GM12878 (cell line): ENCODE results near the gene SOX6. TPM values are rescaled to one million over a fixed set of nuclear protein-coding genes. Genes with fewer than 3 reads are reported as not detected.

ENCODE experiments used
- ATAC-seq: fragments of 200-7000 bp; cut with Tn5 transposase; 3 replicates; pipeline ENCODE4 v1.9.1; 2020; ENCODE audit warnings: mild to moderate bottlenecking, moderate library complexity
- BruUV-seq: library from RNA; stranded (reverse); fragments of 400-500 nt; replicated peaks from 2 replicates; lab custom pipeline; 2021; lab: Mats Ljungman, UMichigan
- CTCF ChIA-PET: fragments of 300-600 bp; sonication (Branson Sonifier 250); formaldehyde crosslinking; extraction: SDS; loops from one replicate; lab custom pipeline; 2021; ENCODE audit warnings: inconsistent platforms; lab: Yijun Ruan, JAX
- POLR2A ChIA-PET: fragments of 350-600 bp; formaldehyde crosslinking; extraction: SDS; loops from one replicate; lab custom pipeline; 2021; ENCODE audit warnings: inconsistent platforms; lab: Charles Lee
- RAD21 ChIA-PET: fragments of 300-600 bp; sonication (Branson Sonifier 250); formaldehyde crosslinking; loops from one replicate; lab custom pipeline; 2023; ENCODE audit warnings: antibody characterized with exemption; ENCODE audit not compliant: unreplicated experiment; lab: Charles Lee
- SMC1A ChIA-PET: fragments of 300-600 bp; sonication (Branson Sonifier 250); formaldehyde crosslinking; loops from one replicate; lab custom pipeline; 2023; ENCODE audit not compliant: unreplicated experiment, uncharacterized antibody; lab: Charles Lee
- DNase-seq: peaks from one replicate; pipeline ENCODE4 v3.0.0-alpha.2; 2011; ENCODE audit warnings: low read depth, low spot score
- FAIRE-seq: peaks from 3 replicates; lab custom pipeline; 2011; peaks lifted over from hg19 to GRCh38; lab: Jason Lieb, UNC
- H2AFZ ChIP-seq: 2 replicates; pipeline ENCODE4 v1.6.0; 2011; ENCODE audit warnings: low read depth, low read length, control low read depth; ENCODE audit not compliant: control insufficient read depth
- H3K27ac ChIP-seq: 2 replicates; pipeline ENCODE4 v1.5.1; 2011; ENCODE audit warnings: control low read depth; ENCODE audit not compliant: control insufficient read depth, insufficient read depth
- H3K27me3 ChIP-seq, 2 experiments: replicated peaks in 1 of 2; 2 replicates each; pipeline versions ENCODE4 v1.6.0 to v1.6.1; 2011; ENCODE audit warnings: low read length in 1 of 2; ENCODE audit not compliant: control insufficient read depth in 2 of 2, insufficient read depth in 2 of 2
- H3K36me3 ChIP-seq, 2 experiments: 2 replicates each; pipeline ENCODE4 v1.5.1; 2011; ENCODE audit warnings: low read length in 1 of 2; ENCODE audit not compliant: control insufficient read depth in 2 of 2, insufficient read depth in 2 of 2
- H3K4me1 ChIP-seq: 2 replicates; pipeline ENCODE4 v1.6.1; 2011; ENCODE audit warnings: mild to moderate bottlenecking, low read length, moderate library complexity, mixed read lengths; ENCODE audit not compliant: control insufficient read depth, insufficient read depth
- H3K4me2 ChIP-seq: 2 replicates; pipeline ENCODE4 v1.6.0; 2011; ENCODE audit warnings: control low read depth; ENCODE audit not compliant: control insufficient read depth, insufficient read depth
- H3K4me3 ChIP-seq: fragments of 200-600 bp; sonication (generic); 2 replicates; pipeline ENCODE4 v1.5.1; 2016
- H3K79me2 ChIP-seq: 2 replicates; pipeline ENCODE4 v1.6.0; 2011; ENCODE audit warnings: low read length; ENCODE audit not compliant: control insufficient read depth, insufficient read depth
- H3K9ac ChIP-seq: 2 replicates; pipeline ENCODE4 v1.8.0; 2011; ENCODE audit warnings: low read length, control low read depth, mixed read lengths; ENCODE audit not compliant: control insufficient read depth, insufficient read depth
- H3K9me3 ChIP-seq: replicated peaks from 3 replicates; pipeline ENCODE4 v1.5.1; 2011; ENCODE audit warnings: mild to moderate bottlenecking, low read length; ENCODE audit not compliant: control insufficient read depth, insufficient read depth
- H4K20me1 ChIP-seq: 2 replicates; pipeline ENCODE4 v1.6.0; 2011; ENCODE audit not compliant: control insufficient read depth, insufficient read depth
- ATF3 ChIP-seq: IDR thresholded peaks from 2 replicates; pipeline ENCODE4 v1.6.1; 2011; ENCODE audit warnings: low read depth, mild to moderate bottlenecking, low read length, moderate library complexity, borderline replicate concordance; ENCODE audit errors: extremely low read depth
- ATF7 ChIP-seq: fragments of 450-650 bp; IDR thresholded peaks from 2 replicates; pipeline ENCODE4 v1.6.1; 2016; ENCODE audit warnings: low read depth, mild to moderate bottlenecking
- RUNX3 ChIP-seq: IDR thresholded peaks from 2 replicates; pipeline ENCODE4 v1.6.1; 2012; ENCODE audit warnings: low read length, inconsistent platforms
- YY1 ChIP-seq: IDR thresholded peaks from 2 replicates; pipeline ENCODE4 v1.6.1; 2011; ENCODE audit warnings: low read depth, mild to moderate bottlenecking, low read length
- WGBS: methylation state at CpG from one replicate; pipeline ENCODE4 v1.1.6; 2016; ENCODE audit warnings: low lambda C conversion rate; ENCODE audit not compliant: insufficient replicate concordance, insufficient coverage; ENCODE audit errors: missing lambda C conversion rate; 5-methylcytosine and 5-hydroxymethylcytosine counted together
- in situ Hi-C: fragments of 300-500 bp; cut with MboI; formaldehyde crosslinking; loops from 9 replicates; pipeline ENCODE4 v1.14.3; 2018; ENCODE audit warnings: mixed read lengths
- intact Hi-C: fragments of 100-400 bp; cut with micrococcal nuclease; formaldehyde crosslinking; loops from one replicate; pipeline ENCODE4 v1.14.2; 2022; ENCODE audit not compliant: unreplicated experiment
- polyA plus RNA-seq, 11 experiments: library from polyadenylated mRNA; depleted of rRNA in 4 of 11; unstranded in 6 of 11; stranded (reverse) in 5 of 11; fragments of >200 nt; fragmentation: Nextera tagmentation in 4 of 11; fragmentation: Illumina TruSeq in 1 of 11; extraction: Ambion mirVana in 4 of 11; extraction: Trizol in 1 of 11; gene quantifications; 1 replicate in 1 of 11; 2 replicates in 10 of 11; pipeline versions ENCODE4 v1.2.1 to v1.2.3, GENCODE V29; 2011 to 2016; ENCODE audit warnings: inconsistent platforms in 2 of 11, missing spikeins in 2 of 11, low read depth in 1 of 11
- total RNA-seq, 4 experiments: library from RNA; depleted of rRNA in 3 of 4; stranded (reverse); fragments of >200 nt in 3 of 4; fragmentation: Illumina TruSeq in 1 of 4; extraction: Trizol in 1 of 4; gene quantifications; 2 replicates each; pipeline versions ENCODE4 v1.2.1 to v1.2.3, GENCODE V29; 2013 to 2021

The SOX6 gene
- total and polyA plus RNA-seq, 10 of the 15 experiments (the other 5 are each of a cell fraction or from before 2014, with no cell fraction given) = 0.03 to 0.71 (median 0.29) TPM; not detected in 4

GRCh38 chr11:16087886-16088285 lies 268.5 kb downstream of the SOX6 start:
- CTCF ChIA-PET = no interaction called here
- Histone ChIP-seq H3K27ac (no peak overlapping the region), H3K4me1 (no peaks in the 10 kb centered on the region), H3K4me3 (no peak overlapping the region), H3K9me3 (no peaks in the 10 kb centered on the region), H3K4me2 (no peak overlapping the region), H3K79me2 (no peaks in the 10 kb centered on the region), H3K27me3 (no peaks in the 10 kb centered on the region), H2AFZ (no peak overlapping the region), H3K36me3 (no peaks in the 10 kb centered on the region), H3K9ac (no peak overlapping the region), H4K20me1 (no peaks in the 10 kb centered on the region)
- TF ChIP-seq YY1 (no peak), ATF7 (no peak)
- intact Hi-C loops = no loop called here
- BruUV-seq = no TSS peak
- POLR2A ChIA-PET = no interaction called here
- in situ Hi-C loops = no loop called here
- RAD21 ChIA-PET = no interaction called here
- ATAC-seq (no peak), DNase-seq (no peak), FAIRE-seq (no peak)
- WGBS = 3% methylated on average over 2 of the region's 2 CpGs
- SMC1A ChIA-PET = no interaction called here

- Histone ChIP-seq H3K27me3 (no peaks in the 10 kb centered on the region), H3K4me3 (no peak overlapping the region), H3K9me3 (no peaks in the 10 kb centered on the region), H2AFZ (no peak overlapping the region), H3K9ac (no peak overlapping the region), H3K79me2 (no peaks in the 10 kb centered on the region), H3K4me1 (no peaks in the 10 kb centered on the region), H3K4me2 (no peak overlapping the region), H4K20me1 (no peaks in the 10 kb centered on the region), H3K27ac (no peak overlapping the region), H3K36me3 (no peaks in the 10 kb centered on the region)
- intact Hi-C loops = no loop called here
- ChIA-PET CTCF (interaction anchor here (1.1 kb wide), 1 partner anchor 45 kb away, joined by 3 read pairs; no protein-coding TSS in a partner anchor), RAD21 (no interaction called here), POLR2A (no interaction called here), SMC1A (no interaction called here)
- no peak for DNase-seq
- in situ Hi-C loops = no loop called here
- 16% methylated on average over 7 of the region's 7 CpGs for WGBS
- FAIRE-seq = no peak
- ATAC-seq = no peak
- no peak for TF ChIP-seq RUNX3
- TF ChIP-seq ATF3 = no peak
- BruUV-seq = no TSS peak
These were observed 270.0 kb downstream of the SOX6 start for GRCh38 chr11:16086229-16086819.
